Osteoblast (primary cell): ENCODE data around the gene RUNX2. TPM values are rescaled to one million over a fixed set of nuclear protein-coding genes. Genes with fewer than 3 reads are reported as not detected.

Source experiments
- DNase-seq: peaks from one replicate; pipeline ENCODE4 v3.0.0; 2011; ENCODE audit warnings: low spot score, mixed read lengths; ENCODE audit not compliant: insufficient read length; ENCODE audit errors: missing footprints
- H2AFZ ChIP-seq: 2 replicates; pipeline ENCODE4 v1.6.0; 2011; ENCODE audit warnings: mild to moderate bottlenecking, low read length
- H3K27ac ChIP-seq: 2 replicates; pipeline ENCODE4 v1.5.1; 2011; ENCODE audit warnings: mild to moderate bottlenecking, low read depth, low read length, moderate library complexity
- H3K27me3 ChIP-seq: 2 replicates; pipeline ENCODE4 v1.6.0; 2012; ENCODE audit warnings: mild to moderate bottlenecking, control low read depth, inconsistent platforms, low read length, moderate library complexity; ENCODE audit not compliant: insufficient read depth
- H3K36me3 ChIP-seq: 2 replicates; pipeline ENCODE4 v1.5.1; 2011; ENCODE audit warnings: mild to moderate bottlenecking, low read length, control low read depth, moderate library complexity; ENCODE audit not compliant: insufficient read depth
- H3K4me1 ChIP-seq: 2 replicates; pipeline ENCODE4 v1.5.1; 2011; ENCODE audit warnings: mild to moderate bottlenecking, low read length, control low read depth, moderate library complexity; ENCODE audit not compliant: insufficient read depth
- H3K4me2 ChIP-seq: 2 replicates; pipeline ENCODE4 v1.6.0; 2011; ENCODE audit warnings: mild to moderate bottlenecking, low read length; ENCODE audit not compliant: insufficient read depth
- H3K4me3 ChIP-seq: fragments of 200-600 bp; sonication (generic); 3 replicates; pipeline ENCODE4 v1.5.1; 2012; ENCODE audit warnings: mild to moderate bottlenecking, low read length, inconsistent platforms; ENCODE audit not compliant: insufficient read depth
- H3K79me2 ChIP-seq: 2 replicates; pipeline ENCODE4 v1.6.0; 2012; ENCODE audit warnings: mild to moderate bottlenecking, low read length, control low read depth, inconsistent platforms; ENCODE audit not compliant: insufficient read depth
- H3K9me3 ChIP-seq: 2 replicates; pipeline ENCODE4 v1.5.1; 2011; ENCODE audit warnings: low read depth, low read length, control low read depth
- H4K20me1 ChIP-seq: 2 replicates; pipeline ENCODE4 v1.6.0; 2012; ENCODE audit warnings: mild to moderate bottlenecking, low read length, control low read depth; ENCODE audit not compliant: insufficient read depth
- CTCF ChIP-seq: IDR thresholded peaks from 2 replicates; pipeline ENCODE4 v1.5.1; 2011; ENCODE audit warnings: mild to moderate bottlenecking, low read depth, low read length, moderate library complexity; ENCODE audit errors: extremely low read depth
- total RNA-seq: library from RNA; depleted of rRNA; stranded (reverse); fragments of >200 nt; gene quantifications from 2 replicates; pipeline ENCODE4 v1.2.3, GENCODE V29; 2012

The RUNX2 gene
- total RNA-seq, 1 donor = 30.0 TPM

- Histone ChIP-seq H2AFZ (peak overlapping the region; percentile 71), H4K20me1 (no peaks in the 10 kb centered on the region), H3K4me1 (peaks cover 13% of the 10 kb centered on the region), H3K36me3 (no peaks in the 10 kb centered on the region), H3K4me3 (no peak overlapping the region), H3K27me3 (no peaks in the 10 kb centered on the region), H3K27ac (no peak overlapping the region), H3K4me2 (no peak overlapping the region), H3K79me2 (no peaks in the 10 kb centered on the region), H3K9me3 (no peaks in the 10 kb centered on the region)
- no peak for DNase-seq
- TF ChIP-seq CTCF = no peak
These were observed 376.1 kb downstream of the RUNX2 start for GRCh38 chr6:45704056-45704800.

- H3K9me3 ChIP-seq = no peaks in the 10 kb centered on the region
- H3K27me3 ChIP-seq = no peaks in the 10 kb centered on the region
- no peaks in the 10 kb centered on the region for H4K20me1 ChIP-seq
- H3K36me3 ChIP-seq = no peaks in the 10 kb centered on the region
- H2AFZ ChIP-seq = no peak overlapping the region
- no peak overlapping the region for H3K27ac ChIP-seq
- H3K79me2 ChIP-seq = no peaks in the 10 kb centered on the region
- no peak for DNase-seq
- no peak overlapping the region for H3K4me2 ChIP-seq
- no peak overlapping the region for H3K4me3 ChIP-seq
- TF ChIP-seq CTCF = no peak
- H3K4me1 ChIP-seq = peaks cover 17% of the 10 kb centered on the region
These were observed 377.2 kb downstream of the RUNX2 start for GRCh38 chr6:45705137-45705855.

GRCh38 chr6:45706319-45706718 is 378.2 kb downstream of the RUNX2 start:
- Histone ChIP-seq H3K9me3 (no peaks in the 10 kb centered on the region), H3K4me1 (peaks cover 26% of the 10 kb centered on the region), H3K4me3 (no peak overlapping the region), H3K36me3 (no peaks in the 10 kb centered on the region), H2AFZ (no peak overlapping the region), H3K27ac (no peak overlapping the region), H3K4me2 (no peak overlapping the region), H3K27me3 (no peaks in the 10 kb centered on the region), H3K79me2 (no peaks in the 10 kb centered on the region), H4K20me1 (no peaks in the 10 kb centered on the region)
- no peak for DNase-seq
- no peak for TF ChIP-seq CTCF

GRCh38 chr6:45707176-45707575 is 379.0 kb downstream of the RUNX2 start:
- H3K36me3 ChIP-seq = no peaks in the 10 kb centered on the region
- H4K20me1 ChIP-seq = no peaks in the 10 kb centered on the region
- no peaks in the 10 kb centered on the region for H3K27me3 ChIP-seq
- H3K4me1 ChIP-seq = peaks cover 26% of the 10 kb centered on the region
- no peak overlapping the region for H3K27ac ChIP-seq
- no peak overlapping the region for H2AFZ ChIP-seq
- no peaks in the 10 kb centered on the region for H3K9me3 ChIP-seq
- no peak for DNase-seq
- H3K4me2 ChIP-seq = no peak overlapping the region
- TF ChIP-seq CTCF = no peak
- H3K79me2 ChIP-seq = no peaks in the 10 kb centered on the region
- H3K4me3 ChIP-seq = no peak overlapping the region
